HG02571 (cell line): ENCODE data around the gene KRTAP4-12.
"Not testable (repeated sequence)": the region's sequence is repeated elsewhere in the genome, so short reads cannot be mapped to it uniquely, and the experiment has no call there.

Experiments used
- ATAC-seq: cut with Tn5 transposase; IDR thresholded peaks from one replicate; pipeline ENCODE4 v1.9.1; 2021; ENCODE audit warnings: mild to moderate bottlenecking, moderate library complexity; ENCODE audit not compliant: unreplicated experiment

KRTAP4-12 gene

GRCh38 chr17:41127371-41127770 lies 3.4 kb upstream of the KRTAP4-12 start:
- ATAC-seq = no peak

GRCh38 chr17:41126412-41126811 lies 2.4 kb upstream of the KRTAP4-12 start:
- no peak for ATAC-seq

DNA sequence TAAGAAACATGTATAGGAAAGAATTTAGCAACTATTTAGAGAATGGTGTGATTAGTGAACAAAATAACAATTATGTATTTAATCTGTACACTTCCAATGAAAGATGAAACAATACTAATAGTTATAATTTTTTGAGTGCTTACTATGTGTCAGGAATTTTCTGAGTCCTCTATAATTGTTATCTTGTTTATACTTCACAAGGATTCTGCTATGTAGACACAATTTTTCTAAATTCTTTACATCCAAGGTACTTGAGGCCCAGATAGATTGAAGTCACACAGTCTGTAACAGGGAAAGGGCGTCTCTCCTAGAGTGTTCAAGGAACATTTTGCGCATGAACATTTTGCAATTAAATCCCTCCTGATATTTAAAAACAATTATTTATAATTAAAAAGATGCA lies 1.1 kb upstream of the KRTAP4-12 start:
- no peak for ATAC-seq

DNA sequence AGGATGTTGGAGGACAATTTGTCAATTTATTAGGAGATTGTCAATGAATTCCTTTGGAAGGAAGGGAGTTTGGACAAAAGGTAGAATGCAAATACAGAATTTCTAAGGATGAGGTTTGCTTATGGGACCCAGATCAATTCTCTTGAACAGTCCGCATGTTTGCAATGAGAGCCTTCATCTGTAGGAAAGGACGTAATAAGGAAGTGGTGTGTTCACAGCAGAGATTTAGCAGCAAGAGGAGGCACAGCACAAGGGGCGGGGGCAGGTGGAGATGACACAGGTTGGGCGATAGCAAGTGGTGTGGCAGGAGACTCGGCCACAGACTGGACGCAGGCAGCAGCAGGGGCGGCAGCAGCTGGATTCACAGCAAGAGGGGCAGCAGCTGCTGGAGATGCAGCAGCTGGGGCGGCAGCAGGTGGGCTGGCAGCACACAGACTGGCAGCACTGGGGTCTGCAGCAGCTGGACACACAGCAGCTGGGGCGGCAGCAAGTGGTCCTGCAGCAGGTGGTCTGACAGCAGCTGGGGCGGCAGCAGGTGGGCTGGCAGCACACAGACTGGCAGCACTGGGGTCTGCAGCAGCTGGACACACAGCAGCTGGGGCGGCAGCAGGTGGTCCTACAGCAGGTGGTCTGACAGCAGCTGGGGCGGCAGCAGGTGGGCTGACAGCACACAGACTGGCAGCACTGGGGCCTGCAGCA lies 541 bp downstream of the KRTAP4-12 start:
- ATAC-seq = not testable (repeated sequence)

DNA sequence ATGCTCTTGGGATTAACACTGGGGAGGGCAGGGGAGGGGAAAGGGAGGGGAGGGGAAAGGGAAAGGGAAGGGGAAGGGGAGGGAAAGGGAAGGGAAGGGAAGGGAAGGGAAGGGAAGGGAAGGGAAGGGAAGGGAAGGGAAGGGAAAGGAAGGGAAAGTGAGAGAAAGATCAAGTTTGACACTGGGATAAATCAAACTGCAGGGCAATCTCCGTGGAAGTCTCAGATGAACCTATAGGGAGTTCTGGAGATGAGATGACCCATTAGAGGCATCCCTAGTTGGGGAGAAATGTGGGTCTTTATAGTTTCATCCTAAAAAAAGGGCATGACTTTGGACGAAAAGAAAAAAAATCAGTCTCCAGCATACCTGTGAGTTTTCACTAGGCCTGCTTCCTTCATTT lies 2.2 kb downstream of the KRTAP4-12 start:
- no peak for ATAC-seq

GRCh38 chr17:41119696-41120690 lies 4.0 kb downstream of the KRTAP4-12 start:
- not testable (repeated sequence) for ATAC-seq

DNA sequence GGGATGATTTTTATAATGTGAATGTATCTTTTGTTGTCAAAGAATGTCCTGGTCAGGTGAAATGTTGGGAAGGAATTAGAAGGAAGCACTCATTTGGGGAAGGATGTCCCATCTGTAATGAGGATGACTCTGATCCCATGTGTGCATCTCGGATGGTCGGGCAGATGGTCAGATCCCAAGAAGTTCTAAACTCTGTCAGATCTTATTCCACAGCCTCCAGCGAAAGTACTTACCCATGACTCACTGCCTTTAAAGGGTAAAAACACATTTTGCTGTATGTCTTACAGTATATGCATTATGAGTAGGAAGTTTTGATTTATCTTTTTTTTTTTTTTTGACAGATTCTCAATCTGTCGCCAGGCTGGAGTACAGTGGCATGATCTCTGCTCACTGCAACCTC lies 5.3 kb downstream of the KRTAP4-12 start:
- no peak for ATAC-seq

- ATAC-seq = not testable (repeated sequence)
Measured at GRCh38 chr17:41117846-41118386, 6.1 kb downstream of the KRTAP4-12 start, which contains the start of gene KRTAP4-11. TSS of gene KRTAP4-11 (minus strand) at chr17:41118373. CDS start at chr17:41118315, 58 bp downstream.

GRCh38 chr17:41116297-41116696 lies 7.7 kb downstream of the KRTAP4-12 start:
- ATAC-seq = no peak

DNA sequence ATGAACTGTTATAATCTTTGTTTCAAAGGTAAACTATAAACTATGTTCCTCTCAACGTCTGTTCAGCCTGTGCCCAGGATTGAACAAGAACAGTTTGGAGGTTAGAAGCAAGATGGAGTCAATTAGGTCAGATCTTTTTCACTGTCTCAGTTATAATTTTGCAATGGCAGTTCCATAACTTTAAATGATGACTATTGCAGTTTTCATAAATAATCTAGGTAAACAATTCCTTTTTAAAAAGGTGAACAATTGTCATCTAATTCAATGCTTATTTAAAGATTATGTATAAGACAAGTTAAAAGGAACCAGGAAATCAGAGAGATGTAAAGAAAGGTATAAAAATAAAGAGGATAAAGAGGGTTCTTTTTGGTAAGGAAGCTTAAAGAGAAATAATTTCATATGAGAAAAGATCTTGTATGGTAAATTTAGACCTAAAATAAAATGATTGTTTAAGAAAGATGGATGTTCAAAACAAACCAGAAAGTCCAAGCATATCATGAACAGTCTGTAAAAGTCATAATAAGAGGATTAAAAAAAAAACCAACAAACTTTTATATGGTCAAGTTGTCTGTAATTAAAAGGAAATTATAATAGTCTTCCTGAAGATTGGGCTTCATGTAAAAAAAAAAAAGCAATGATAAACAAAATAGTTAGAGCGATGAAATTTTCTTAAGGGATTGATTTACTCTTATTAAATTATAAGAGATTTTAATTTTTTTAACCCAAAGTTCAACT lies 12.7 kb downstream of the KRTAP4-12 start:
- ATAC-seq = no peak

- not testable (repeated sequence) for ATAC-seq
Measured at GRCh38 chr17:41108728-41109386, 15.1 kb downstream of the KRTAP4-12 start.

- ATAC-seq = no peak
Measured at GRCh38 chr17:41107941-41108450, 16.0 kb downstream of the KRTAP4-12 start.

- not testable (repeated sequence) for ATAC-seq
Measured at GRCh38 chr17:41105347-41105746, 18.6 kb downstream of the KRTAP4-12 start, which contains the start of gene KRTAP4-9. TSS of gene KRTAP4-9 (plus strand) at chr17:41105389. CDS start at chr17:41105389, 0 bp downstream.

DNA sequence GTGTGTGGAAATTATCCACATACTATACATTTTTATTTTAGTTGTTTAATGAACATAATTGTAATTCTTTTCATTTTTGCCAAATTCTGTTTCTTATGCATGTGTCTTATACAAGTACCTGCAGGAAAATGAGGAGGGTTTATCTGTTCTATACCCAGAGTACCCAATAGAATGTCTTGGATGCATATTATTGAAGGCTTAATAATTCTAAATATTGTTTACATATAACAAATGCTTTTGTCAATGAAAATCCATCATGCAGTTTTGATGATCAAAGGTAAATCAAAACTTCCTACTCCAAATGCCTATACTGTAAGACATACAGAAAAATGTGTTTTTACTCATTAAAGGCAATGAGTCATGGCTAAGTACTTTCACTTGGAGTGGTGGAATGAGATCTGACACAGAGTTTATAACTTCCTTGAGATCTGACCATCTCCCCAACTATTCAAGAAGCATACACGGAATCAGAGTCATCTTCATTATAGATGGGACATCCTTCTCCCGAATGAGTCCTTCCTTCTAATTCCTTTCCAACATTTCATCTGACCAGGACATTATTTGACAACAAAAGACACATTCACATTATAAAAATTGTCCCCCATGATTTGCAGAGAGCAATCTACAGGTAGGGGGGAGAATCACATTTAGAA lies 19.5 kb downstream of the KRTAP4-12 start:
- not testable (repeated sequence) for ATAC-seq

- ATAC-seq = no peak
Measured at GRCh38 chr17:41103896-41104295, 20.1 kb downstream of the KRTAP4-12 start.

- no peak for ATAC-seq
Measured at GRCh38 chr17:41101586-41102259, 22.3 kb downstream of the KRTAP4-12 start, which contains the start of gene KRTAP4-16. TSS of gene KRTAP4-16 (minus strand) at chr17:41102209. CDS start at chr17:41102209, 0 bp downstream.

DNA sequence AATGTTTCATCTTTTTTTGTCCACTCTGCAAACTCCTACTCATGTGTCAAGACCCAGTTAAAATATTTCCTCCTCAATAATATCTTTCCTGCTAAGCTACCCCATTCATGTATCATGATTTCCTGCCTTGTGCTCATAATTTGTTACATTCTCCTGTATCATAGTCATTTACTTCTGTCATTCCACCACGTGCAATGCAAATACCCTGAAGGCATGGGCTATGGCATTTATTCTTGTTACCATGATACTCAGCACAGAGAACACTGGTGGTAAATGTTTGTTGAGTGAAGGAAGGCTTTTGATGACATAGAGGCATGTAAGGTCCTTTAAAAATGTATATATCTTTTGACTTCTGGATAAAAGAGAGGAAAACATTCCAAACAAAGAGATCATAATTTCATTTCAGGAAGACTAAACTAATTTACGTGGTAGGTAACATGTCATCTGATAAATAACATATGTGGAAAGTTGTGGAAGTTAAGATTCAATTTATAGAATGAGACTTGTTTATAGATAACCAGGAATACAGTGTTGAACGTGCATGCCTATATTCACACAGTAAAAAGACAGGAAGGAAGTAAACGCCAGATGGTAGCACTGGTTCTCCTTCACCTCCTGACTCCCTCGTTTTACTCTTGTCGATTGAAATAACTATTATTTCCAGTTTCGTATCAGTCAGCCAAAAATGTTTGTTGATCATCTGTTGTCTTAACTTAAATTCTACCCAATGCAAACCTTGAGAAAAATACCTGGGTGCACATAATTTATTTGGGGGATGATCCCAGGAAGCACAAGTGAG lies 24.1 kb downstream of the KRTAP4-12 start:
- ATAC-seq = not testable (repeated sequence)

- ATAC-seq = no peak
Measured at GRCh38 chr17:41098481-41098880, 25.5 kb downstream of the KRTAP4-12 start.
